SIG-M5 (cell line): ENCODE data around the gene PRSS22.
"Not testable (repeated sequence)": the region's sequence is repeated elsewhere in the genome, so short reads cannot be mapped to it uniquely, and the experiment has no call there.

Source experiments
- DNase-seq: peaks from one replicate; lab custom pipeline; 2025; lab: John Stamatoyannopoulos, UW

The PRSS22 gene

GRCh38 chr16:2857451-2858244 lies at the start of gene PRSS22:
TSS of gene PRSS22 (minus strand) at chr16:2858170. CDS start at chr16:2858104, 66 bp downstream.
- DNase-seq: no peak

GRCh38 chr16:2907084-2907753 lies 49.2 kb upstream of the PRSS22 start:
- DNase-seq: not testable (repeated sequence)

DNA sequence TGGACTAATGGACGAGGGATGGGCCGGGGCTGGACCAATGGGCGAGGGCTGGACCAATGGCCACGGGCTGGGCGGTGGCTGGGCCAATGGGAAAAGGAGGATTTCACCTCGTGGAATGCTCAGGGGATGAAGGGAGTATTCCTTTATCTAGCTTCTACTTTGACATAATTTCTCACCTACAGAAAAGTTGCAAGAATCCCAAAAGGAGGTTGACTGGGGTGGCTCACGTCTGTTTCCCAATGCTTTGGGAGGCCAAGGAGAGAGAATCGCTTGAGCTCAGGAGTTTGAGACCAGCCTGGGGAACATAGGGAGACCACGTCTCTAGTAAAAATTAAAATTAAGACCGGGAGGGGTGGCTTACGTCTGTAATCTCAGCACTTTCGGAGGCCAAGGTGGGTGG lies 48.0 kb upstream of the PRSS22 start:
- DNase-seq: no peak

- peak; percentile 71 for DNase-seq
Observed at GRCh38 chr16:2905241-2905987, 47.4 kb upstream of the PRSS22 start.

DNA sequence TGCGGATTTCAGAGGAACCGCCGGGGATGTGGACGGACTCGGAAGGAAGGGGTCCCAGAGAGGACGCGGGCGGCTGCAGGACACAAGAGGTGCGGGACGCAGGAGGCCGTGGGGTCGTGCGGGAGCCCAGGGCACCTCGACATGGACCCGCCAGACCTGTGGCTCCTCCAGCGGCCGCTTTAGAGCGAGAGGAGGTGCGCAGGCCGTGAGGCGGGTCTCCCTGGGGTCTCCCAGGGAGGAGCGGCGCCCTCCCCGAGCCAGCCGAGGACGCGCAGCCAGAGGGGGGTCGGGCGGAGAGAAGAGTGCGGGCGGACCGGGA lies 46.9 kb upstream of the PRSS22 start:
- DNase-seq: no peak

DNA sequence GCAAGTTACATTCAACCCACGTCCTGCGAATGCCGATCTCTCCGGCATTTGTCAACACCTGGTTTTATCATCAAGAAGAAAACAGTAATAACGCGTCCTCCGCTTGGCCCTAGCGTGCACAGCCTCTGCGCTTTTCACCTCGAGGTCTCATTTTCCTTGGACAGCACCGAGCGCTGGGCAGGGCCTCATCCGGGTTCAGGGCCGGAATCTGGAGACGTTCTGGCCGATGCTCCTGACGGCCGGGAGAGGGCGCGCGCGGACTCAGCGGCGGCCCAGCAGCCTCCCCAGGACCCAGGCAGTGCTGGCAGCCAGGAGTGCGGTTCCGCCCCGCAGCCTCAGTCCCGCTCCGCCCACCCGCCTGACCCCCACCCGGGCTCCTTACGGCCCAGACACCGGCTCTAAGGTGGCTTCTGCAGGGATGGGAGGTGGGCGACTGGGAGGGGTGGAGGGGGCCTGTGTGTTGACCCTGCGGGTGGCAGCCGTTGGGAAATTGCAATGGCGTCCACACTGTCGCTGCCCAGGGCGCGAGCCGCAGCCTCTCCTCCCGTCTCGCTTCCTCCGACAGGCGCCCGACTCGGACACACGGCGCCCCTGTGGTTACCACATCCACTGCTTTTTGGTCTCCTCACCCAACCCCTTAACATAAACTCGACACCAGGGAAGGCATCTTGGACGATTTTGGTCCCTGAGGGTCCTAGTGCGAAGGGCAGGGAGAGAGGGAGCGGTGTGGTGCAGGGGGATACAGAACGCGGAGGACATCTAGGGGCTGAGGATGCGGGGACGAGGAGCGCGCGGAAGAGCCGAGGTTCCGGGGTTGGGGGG lies 46.3 kb upstream of the PRSS22 start:
- no peak for DNase-seq

DNA sequence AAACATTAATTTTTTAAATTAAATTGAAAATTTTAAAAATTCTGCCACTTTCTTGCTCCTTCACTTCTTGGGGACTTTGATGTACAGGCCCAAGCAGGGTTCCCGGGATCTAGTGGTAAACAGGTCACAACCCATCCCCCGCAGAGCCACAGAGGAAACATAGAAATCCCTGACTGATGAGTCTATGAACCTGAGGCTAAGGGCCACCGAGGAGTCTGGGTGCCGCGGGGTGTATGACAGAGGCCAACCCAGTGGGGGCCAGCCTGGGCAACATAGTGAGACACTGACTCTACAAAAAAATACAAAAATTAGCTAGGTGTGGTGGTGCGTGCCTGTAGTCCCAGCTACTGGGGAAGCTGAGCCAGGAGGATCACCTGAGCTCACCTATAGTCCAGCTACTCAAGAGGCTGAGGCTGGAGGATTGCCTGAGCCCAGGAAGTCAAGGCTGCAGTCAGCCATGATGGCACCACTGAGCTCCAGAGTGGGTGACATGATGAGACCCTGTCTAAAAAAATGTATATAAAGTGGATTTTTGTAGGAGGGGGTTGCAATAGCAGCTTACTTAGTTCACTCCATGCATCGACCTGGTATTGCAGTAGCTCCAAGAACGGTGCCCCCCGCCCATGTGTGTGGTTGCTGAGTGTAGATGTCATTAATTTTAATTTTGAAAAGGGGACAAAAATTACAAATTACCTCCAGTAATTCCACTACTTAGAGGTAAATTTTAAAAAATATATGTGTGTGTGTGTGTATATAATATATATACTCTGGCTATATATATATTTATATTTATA lies 44.6 kb upstream of the PRSS22 start:
- no peak for DNase-seq

- DNase-seq: no peak
Observed at GRCh38 chr16:2900526-2901075, 42.6 kb upstream of the PRSS22 start.

- no peak for DNase-seq
Observed at GRCh38 chr16:2899564-2900072, 41.6 kb upstream of the PRSS22 start.

- DNase-seq: no peak
Observed at GRCh38 chr16:2898831-2899563, 41.0 kb upstream of the PRSS22 start.

DNA sequence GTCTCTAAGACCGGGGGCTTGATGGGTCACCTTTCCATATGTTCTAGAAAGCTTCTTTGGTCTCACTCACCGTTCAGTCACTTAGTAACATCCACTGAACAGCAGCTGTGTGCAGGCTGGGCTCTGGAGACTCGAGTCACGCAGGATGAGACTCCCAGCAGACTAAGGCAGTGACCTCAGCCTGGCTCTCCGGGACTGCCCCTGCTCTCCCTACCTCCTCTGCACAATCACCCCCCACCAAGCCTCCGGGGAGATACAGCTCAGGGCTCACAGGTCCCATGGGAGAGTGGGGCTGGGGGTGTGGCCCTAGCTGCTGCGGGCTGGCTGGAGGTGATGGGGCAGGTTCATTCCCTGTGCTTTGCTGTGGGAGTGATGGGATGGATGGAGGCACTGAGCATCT lies 39.1 kb upstream of the PRSS22 start:
- DNase-seq: no peak

- no peak for DNase-seq
Observed at GRCh38 chr16:2896480-2897010, 38.6 kb upstream of the PRSS22 start.

DNA sequence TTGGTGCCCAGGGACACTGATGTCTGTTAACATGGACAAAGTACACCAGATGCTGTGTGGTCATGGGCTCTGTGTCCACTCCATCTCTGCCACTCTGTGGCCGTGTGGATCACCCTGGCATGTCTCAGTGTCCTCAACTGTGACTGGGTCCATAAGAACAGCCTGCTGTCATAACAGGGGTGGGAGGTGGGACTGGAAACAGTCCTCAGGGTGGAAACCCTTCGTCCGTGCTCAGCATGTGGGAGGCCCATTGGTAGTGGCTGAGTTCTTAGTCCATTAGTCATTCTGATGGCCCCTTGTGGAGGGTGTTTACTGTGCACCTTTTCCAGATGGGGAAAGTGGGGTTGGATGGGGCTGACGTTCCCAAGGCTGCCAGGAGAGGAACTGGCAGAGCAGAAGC lies 37.8 kb upstream of the PRSS22 start:
- DNase-seq: no peak

GRCh38 chr16:2894231-2894630 lies 36.3 kb upstream of the PRSS22 start:
- no peak for DNase-seq

DNA sequence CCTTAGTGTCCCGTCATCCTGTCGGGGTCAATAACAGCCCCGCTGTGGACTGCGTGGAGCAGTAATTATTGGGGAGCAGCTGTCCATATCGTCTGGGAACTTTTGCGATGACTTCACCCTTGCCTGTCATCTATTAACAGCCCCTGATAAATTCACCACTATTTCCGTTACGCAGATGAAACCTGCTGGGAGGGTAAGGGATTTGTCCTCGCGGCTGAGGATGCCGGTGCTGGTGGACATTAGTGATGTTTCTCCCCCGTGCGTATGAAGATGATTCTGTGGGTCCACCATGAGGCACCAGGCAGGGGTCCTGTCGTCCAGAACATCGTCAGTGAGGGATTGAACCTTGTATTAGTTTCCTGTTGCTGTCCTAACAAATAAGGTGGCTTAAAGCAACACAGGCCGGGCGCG lies 26.1 kb upstream of the PRSS22 start:
- no peak for DNase-seq

DNA sequence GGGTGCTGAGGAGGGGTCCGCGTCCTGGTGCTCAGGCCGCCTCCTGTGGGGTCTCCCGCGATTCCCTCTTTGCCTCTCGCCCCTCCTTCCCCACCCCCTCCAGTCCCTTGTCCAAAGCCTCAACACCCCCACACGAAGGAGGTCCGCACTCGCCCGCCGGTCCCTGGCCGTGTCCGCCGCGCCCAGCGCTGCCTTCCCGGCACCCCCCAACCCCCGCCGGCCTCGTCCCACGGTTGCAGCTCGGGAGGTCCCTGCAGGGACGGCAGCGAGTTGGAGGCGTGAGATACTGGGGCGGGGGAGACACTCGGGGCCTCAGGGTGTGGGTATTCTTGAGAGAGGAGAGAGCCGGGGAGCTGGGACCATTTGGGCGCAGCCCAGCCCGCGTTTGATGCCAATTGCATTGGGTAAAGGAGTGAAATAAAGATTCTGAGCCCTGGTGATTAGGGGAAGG lies 25.5 kb upstream of the PRSS22 start:
- DNase-seq: no peak

GRCh38 chr16:2882650-2883457 lies 24.9 kb upstream of the PRSS22 start, which contains the start of gene FLYWCH2:
TSS of gene FLYWCH2 (plus strand) at chr16:2883215. CDS start at chr16:2896450, 13,235 bp downstream.
- peak; percentile 77 for DNase-seq

DNA sequence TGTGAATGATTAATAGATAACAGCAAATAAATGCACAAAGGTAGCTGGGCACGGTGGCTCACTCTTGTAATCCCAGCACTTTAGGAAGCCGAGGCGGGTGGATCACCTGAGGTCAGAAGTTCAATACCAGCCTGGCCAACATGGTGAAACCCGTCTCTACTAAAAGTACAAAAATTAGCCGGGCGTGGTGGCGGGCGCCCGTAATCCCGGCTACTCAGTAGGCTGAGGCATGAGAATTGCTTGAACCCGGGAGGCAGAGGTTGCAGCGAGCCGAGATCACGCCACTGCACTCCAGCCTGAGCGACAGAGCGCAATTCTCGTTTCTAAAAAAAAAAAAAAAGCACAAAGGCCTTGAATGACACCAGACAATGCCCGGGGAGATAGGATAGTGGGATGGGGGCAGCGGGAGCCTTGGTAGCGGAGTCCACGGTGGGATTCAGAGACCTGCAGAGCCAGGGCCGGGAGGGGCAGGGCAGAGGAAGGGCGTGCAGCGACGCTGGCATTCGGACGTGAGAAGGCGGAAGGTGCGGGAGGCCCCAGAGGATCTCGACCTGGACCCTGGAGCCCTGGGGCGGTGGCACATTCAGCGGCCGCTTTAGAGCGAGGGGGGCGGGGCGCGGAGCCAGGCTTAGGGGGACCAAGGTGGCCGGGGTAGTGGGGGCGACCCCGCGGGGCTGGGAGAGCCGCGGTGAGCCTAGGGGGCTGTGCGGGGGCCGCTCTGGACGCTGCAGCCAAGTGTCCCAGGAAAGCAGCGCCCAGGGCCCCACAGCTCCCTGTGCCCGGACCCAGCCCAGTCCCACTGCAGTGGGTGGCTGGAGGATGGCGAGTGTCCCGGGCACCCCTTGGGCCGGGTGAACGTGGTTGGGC lies 24.0 kb upstream of the PRSS22 start:
- DNase-seq: no peak
